ENCODE data around the gene NAALADL2. TPM values are rescaled to one million over a fixed set of nuclear protein-coding genes. Genes with fewer than 3 reads are reported as not detected.

NAALADL2 gene
- total RNA-seq, 1 experiment from 2014 or later: 2.7 TPM

DNA sequence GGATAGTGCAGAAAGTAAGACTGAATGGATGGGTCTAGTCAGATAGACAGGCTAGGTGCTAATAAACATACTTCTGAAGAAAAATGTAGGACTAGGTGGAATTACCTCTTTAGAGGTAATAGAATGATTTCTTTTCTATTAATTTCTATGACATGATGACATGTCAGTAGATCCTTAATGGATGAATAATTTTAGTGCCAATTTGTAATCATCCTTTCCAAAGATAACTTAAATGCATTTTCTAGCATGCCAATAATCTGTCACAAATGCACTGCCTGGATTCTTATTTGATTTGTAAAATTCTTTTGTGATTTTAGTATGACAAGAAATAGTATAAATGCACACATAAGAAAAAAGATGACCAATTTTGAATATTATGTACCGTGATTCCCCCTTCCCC is 356.7 kb downstream of the NAALADL2 start:
- H3K27ac ChIP-seq (ENCODE audit: low read length): no peak overlapping the region
- H3K4me1 ChIP-seq (ENCODE audit: control insufficient read depth, insufficient read depth, low read length): no peaks in the 10 kb centered on the region
- TF ChIP-seq TCF7L2 (IDR thresholded peaks at IDR 0.05; ENCODE audit: low read depth, low read length) (no peak), POLR2AphosphoS5 (IDR thresholded peaks at IDR 0.05; ENCODE audit: low read depth, low read length) (no peak), SIN3A (IDR thresholded peaks at IDR 0.05; ENCODE audit: borderline replicate concordance, insufficient read depth, low read depth, low read length) (no peak)
- TF ChIP-seq, protein P1, sequence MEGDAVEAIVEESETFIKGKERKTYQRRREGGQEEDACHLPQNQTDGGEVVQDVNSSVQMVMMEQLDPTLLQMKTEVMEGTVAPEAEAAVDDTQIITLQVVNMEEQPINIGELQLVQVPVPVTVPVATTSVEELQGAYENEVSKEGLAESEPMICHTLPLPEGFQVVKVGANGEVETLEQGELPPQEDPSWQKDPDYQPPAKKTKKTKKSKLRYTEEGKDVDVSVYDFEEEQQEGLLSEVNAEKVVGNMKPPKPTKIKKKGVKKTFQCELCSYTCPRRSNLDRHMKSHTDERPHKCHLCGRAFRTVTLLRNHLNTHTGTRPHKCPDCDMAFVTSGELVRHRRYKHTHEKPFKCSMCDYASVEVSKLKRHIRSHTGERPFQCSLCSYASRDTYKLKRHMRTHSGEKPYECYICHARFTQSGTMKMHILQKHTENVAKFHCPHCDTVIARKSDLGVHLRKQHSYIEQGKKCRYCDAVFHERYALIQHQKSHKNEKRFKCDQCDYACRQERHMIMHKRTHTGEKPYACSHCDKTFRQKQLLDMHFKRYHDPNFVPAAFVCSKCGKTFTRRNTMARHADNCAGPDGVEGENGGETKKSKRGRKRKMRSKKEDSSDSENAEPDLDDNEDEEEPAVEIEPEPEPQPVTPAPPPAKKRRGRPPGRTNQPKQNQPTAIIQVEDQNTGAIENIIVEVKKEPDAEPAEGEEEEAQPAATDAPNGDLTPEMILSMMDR (IDR thresholded peaks at IDR 0.05): no peak
- TF ChIP-seq, protein P2, sequence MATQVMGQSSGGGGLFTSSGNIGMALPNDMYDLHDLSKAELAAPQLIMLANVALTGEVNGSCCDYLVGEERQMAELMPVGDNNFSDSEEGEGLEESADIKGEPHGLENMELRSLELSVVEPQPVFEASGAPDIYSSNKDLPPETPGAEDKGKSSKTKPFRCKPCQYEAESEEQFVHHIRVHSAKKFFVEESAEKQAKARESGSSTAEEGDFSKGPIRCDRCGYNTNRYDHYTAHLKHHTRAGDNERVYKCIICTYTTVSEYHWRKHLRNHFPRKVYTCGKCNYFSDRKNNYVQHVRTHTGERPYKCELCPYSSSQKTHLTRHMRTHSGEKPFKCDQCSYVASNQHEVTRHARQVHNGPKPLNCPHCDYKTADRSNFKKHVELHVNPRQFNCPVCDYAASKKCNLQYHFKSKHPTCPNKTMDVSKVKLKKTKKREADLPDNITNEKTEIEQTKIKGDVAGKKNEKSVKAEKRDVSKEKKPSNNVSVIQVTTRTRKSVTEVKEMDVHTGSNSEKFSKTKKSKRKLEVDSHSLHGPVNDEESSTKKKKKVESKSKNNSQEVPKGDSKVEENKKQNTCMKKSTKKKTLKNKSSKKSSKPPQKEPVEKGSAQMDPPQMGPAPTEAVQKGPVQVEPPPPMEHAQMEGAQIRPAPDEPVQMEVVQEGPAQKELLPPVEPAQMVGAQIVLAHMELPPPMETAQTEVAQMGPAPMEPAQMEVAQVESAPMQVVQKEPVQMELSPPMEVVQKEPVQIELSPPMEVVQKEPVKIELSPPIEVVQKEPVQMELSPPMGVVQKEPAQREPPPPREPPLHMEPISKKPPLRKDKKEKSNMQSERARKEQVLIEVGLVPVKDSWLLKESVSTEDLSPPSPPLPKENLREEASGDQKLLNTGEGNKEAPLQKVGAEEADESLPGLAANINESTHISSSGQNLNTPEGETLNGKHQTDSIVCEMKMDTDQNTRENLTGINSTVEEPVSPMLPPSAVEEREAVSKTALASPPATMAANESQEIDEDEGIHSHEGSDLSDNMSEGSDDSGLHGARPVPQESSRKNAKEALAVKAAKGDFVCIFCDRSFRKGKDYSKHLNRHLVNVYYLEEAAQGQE (IDR thresholded peaks at IDR 0.05; ENCODE audit: insufficient read depth in 1 of 2, low read depth in 2 of 2, low read length in 1 of 2): no peak
- DNase-seq (ENCODE audit: low read depth, low spot score) (no peak), ATAC-seq (no peak)
- CTCF ChIA-PET: no interaction called here
- intact Hi-C loops (cut with micrococcal nuclease; ENCODE audit: unreplicated experiment) (no loop called here), in situ Hi-C loops (cut with HindIII; ENCODE audit: low pct_unique_long_range_greater_than_20kb, low sequenced_read_pairs) (no loop called here)
- H3K27me3 ChIP-seq (ENCODE audit: control insufficient read depth, insufficient read depth, low read length): no peaks in the 10 kb centered on the region
- no TSS peak for BruUV-seq (replicated peaks)
- no peak overlapping the region for H3K4me3 ChIP-seq (ENCODE audit: low read depth in 2 of 2, low read length in 2 of 2)
- POLR2A ChIA-PET: no interaction called here
- no peaks in the 10 kb centered on the region for H3K9me3 ChIP-seq (ENCODE audit: control insufficient read depth, insufficient read depth, low read depth, low read length)
- no peaks in the 10 kb centered on the region for H3K36me3 ChIP-seq (ENCODE audit: control insufficient read depth, insufficient read depth, low read length)

DNA sequence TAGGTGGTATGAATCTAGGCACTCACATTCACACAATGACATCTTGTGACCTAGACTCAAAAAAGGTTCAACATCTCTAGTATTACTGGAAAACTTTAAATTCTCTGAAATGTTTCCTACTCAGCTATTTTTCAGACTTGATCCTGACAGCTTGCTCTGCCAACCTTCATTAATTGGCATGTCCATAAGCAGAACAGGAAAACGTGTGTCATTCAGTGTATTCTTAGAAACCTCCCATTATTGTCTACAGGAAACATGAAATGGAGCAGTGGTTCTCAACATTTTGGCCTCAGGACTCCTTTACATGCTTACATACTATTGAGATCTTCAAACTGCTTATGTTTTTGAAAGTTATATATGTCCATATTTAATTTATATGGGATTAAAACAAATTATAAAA is 363.2 kb downstream of the NAALADL2 start:
- Histone ChIP-seq H3K4me3 (ENCODE audit: low read depth in 2 of 2, low read length in 2 of 2) (no peak overlapping the region), H3K36me3 (ENCODE audit: control insufficient read depth, insufficient read depth, low read length) (no peaks in the 10 kb centered on the region), H3K4me1 (ENCODE audit: control insufficient read depth, insufficient read depth, low read length) (no peaks in the 10 kb centered on the region), H3K9me3 (ENCODE audit: control insufficient read depth, insufficient read depth, low read depth, low read length) (no peaks in the 10 kb centered on the region), H3K27ac (ENCODE audit: low read length) (no peak overlapping the region), H3K27me3 (ENCODE audit: control insufficient read depth, insufficient read depth, low read length) (no peaks in the 10 kb centered on the region)
- in situ Hi-C loops (cut with HindIII; ENCODE audit: low pct_unique_long_range_greater_than_20kb, low sequenced_read_pairs): no loop called here
- ChIA-PET CTCF (no interaction called here), POLR2A (no interaction called here)
- no peak for DNase-seq (ENCODE audit: low read depth, low spot score)
- ATAC-seq: no peak
- intact Hi-C loops (cut with micrococcal nuclease; ENCODE audit: unreplicated experiment): no loop called here
- TF ChIP-seq SIN3A (IDR thresholded peaks at IDR 0.05; ENCODE audit: borderline replicate concordance, insufficient read depth, low read depth, low read length) (no peak), TCF7L2 (IDR thresholded peaks at IDR 0.05; ENCODE audit: low read depth, low read length) (no peak), POLR2AphosphoS5 (IDR thresholded peaks at IDR 0.05; ENCODE audit: low read depth, low read length) (no peak)
- TF ChIP-seq, protein P1 (IDR thresholded peaks at IDR 0.05): no peak
- TF ChIP-seq, protein P2 (IDR thresholded peaks at IDR 0.05; ENCODE audit: insufficient read depth in 1 of 2, low read depth in 2 of 2, low read length in 1 of 2): no peak
- no TSS peak for BruUV-seq (replicated peaks)
